C4-2B (cell line): Measurements from ENCODE around the gene MAP7D1.

Experiments used
- ZFX ChIP-seq: fragments of 450-650 bp; IDR thresholded peaks from 2 replicates; pipeline ENCODE4 v1.6.1; 2017
- TF ChIP-seq, protein P1 (sequence below): fragments of 450-650 bp; conservative IDR thresholded peaks from 2 replicates; pipeline ENCODE4 v1.5.1; 2017; ENCODE audit warnings: mild to moderate bottlenecking

- TF ChIP-seq, protein P1, sequence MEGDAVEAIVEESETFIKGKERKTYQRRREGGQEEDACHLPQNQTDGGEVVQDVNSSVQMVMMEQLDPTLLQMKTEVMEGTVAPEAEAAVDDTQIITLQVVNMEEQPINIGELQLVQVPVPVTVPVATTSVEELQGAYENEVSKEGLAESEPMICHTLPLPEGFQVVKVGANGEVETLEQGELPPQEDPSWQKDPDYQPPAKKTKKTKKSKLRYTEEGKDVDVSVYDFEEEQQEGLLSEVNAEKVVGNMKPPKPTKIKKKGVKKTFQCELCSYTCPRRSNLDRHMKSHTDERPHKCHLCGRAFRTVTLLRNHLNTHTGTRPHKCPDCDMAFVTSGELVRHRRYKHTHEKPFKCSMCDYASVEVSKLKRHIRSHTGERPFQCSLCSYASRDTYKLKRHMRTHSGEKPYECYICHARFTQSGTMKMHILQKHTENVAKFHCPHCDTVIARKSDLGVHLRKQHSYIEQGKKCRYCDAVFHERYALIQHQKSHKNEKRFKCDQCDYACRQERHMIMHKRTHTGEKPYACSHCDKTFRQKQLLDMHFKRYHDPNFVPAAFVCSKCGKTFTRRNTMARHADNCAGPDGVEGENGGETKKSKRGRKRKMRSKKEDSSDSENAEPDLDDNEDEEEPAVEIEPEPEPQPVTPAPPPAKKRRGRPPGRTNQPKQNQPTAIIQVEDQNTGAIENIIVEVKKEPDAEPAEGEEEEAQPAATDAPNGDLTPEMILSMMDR, result no peak
- TF ChIP-seq ZFX, result no peak
These were observed 51.4 kb downstream of the MAP7D1 start for GRCh38 chr1:36207339-36207738.
